Neural progenitor cell (in vitro differentiated cells): Measurements from ENCODE around the gene TINAGL1. TPM values are rescaled to one million over a fixed set of nuclear protein-coding genes. Genes with fewer than 3 reads are reported as not detected.
A peak's percentile ranks its signal among the peaks of the same experiment; 100 is the strongest.

ENCODE experiments used
- DNase-seq: peaks from one replicate; pipeline ENCODE4 v3.0.0-alpha.2; 2016; ENCODE audit warnings: low spot score
- H2AFZ ChIP-seq: fragments of 200-600 bp; sonication (generic); replicated peaks from 2 replicates; pipeline ENCODE4 v1.6.1; 2016; ENCODE audit warnings: antibody characterized with exemption
- H3F3A ChIP-seq: fragments of 200-600 bp; sonication (generic); 2 replicates; pipeline ENCODE4 v1.6.1; 2016; ENCODE audit warnings: antibody characterized with exemption, low read depth
- H3K27ac ChIP-seq: fragments of 200-600 bp; sonication (generic); 2 replicates; pipeline ENCODE4 v1.5.1; 2016; ENCODE audit warnings: mild to moderate bottlenecking
- H3K27me3 ChIP-seq: fragments of 200-600 bp; sonication (generic); 2 replicates; pipeline ENCODE4 v1.6.1; 2016; ENCODE audit warnings: mild to moderate bottlenecking, moderate library complexity
- H3K36me3 ChIP-seq: fragments of 200-600 bp; sonication (generic); 2 replicates; pipeline ENCODE4 v1.5.1; 2016
- H3K4me1 ChIP-seq: fragments of 200-600 bp; sonication (generic); 2 replicates; pipeline ENCODE4 v1.6.1; 2016; ENCODE audit warnings: mixed run types
- H3K4me2 ChIP-seq: fragments of 200-600 bp; sonication (generic); 2 replicates; pipeline ENCODE4 v1.6.1; 2016
- H3K4me3 ChIP-seq: fragments of 200-600 bp; sonication (generic); 2 replicates; pipeline ENCODE4 v1.5.1; 2016
- H3K79me2 ChIP-seq: fragments of 200-600 bp; sonication (generic); 2 replicates; pipeline ENCODE4 v1.6.1; 2016; ENCODE audit warnings: low read depth
- H3K9ac ChIP-seq: fragments of 200-600 bp; sonication (generic); 2 replicates; pipeline ENCODE4 v1.6.1; 2016
- H3K9me3 ChIP-seq: fragments of 200-600 bp; sonication (generic); 2 replicates; pipeline ENCODE4 v1.5.1; 2016; ENCODE audit warnings: low read depth
- H4K20me1 ChIP-seq: fragments of 200-600 bp; sonication (generic); 2 replicates; pipeline ENCODE4 v1.6.1; 2016; ENCODE audit warnings: low read depth
- H3K27ac Mint-ChIP-seq: 3 replicates; pipeline ENCODE4 v1.8.0; 2021; ENCODE audit warnings: mixed read lengths
- H3K27me3 Mint-ChIP-seq: 2 replicates; pipeline ENCODE4 v1.8.0; 2022; ENCODE audit warnings: low read depth, mild to moderate bottlenecking, inconsistent platforms, moderate library complexity, mixed read lengths; ENCODE audit not compliant: insufficient read depth
- H3K36me3 Mint-ChIP-seq: 3 replicates; pipeline ENCODE4 v1.8.0; 2021; ENCODE audit warnings: mixed read lengths
- H3K4me1 Mint-ChIP-seq: 3 replicates; pipeline ENCODE4 v1.8.0; 2021; ENCODE audit warnings: mixed read lengths
- H3K4me3 Mint-ChIP-seq: 3 replicates; pipeline ENCODE4 v1.8.0; 2021; ENCODE audit warnings: mild to moderate bottlenecking, moderate library complexity, mixed read lengths
- H3K9me3 Mint-ChIP-seq: 3 replicates; pipeline ENCODE4 v1.8.0; 2020; ENCODE audit warnings: mixed read lengths
- CTCF ChIP-seq: fragments of 200-600 bp; sonication (generic); IDR thresholded peaks from 2 replicates; pipeline ENCODE4 v1.5.1; 2017; ENCODE audit warnings: antibody characterized with exemption, mild to moderate bottlenecking
- EZH2 ChIP-seq: fragments of 200-600 bp; sonication (generic); IDR thresholded peaks from 2 replicates; pipeline ENCODE4 v1.6.1; 2017; ENCODE audit warnings: antibody characterized with exemption, mild to moderate bottlenecking, moderate library complexity
- EZH2phosphoT487 ChIP-seq: fragments of 200-600 bp; sonication (generic); IDR thresholded peaks from 2 replicates; pipeline ENCODE4 v1.6.1; 2017; ENCODE audit warnings: antibody characterized with exemption
- total RNA-seq: library from RNA; depleted of rRNA; stranded (reverse); fragments of >200 nt; gene quantifications from 2 replicates; pipeline ENCODE4 v1.2.3, GENCODE V29; 2015; ENCODE audit warnings: low replicate concordance

TINAGL1 gene
- total RNA-seq, result not detected in 2 replicates

DNA sequence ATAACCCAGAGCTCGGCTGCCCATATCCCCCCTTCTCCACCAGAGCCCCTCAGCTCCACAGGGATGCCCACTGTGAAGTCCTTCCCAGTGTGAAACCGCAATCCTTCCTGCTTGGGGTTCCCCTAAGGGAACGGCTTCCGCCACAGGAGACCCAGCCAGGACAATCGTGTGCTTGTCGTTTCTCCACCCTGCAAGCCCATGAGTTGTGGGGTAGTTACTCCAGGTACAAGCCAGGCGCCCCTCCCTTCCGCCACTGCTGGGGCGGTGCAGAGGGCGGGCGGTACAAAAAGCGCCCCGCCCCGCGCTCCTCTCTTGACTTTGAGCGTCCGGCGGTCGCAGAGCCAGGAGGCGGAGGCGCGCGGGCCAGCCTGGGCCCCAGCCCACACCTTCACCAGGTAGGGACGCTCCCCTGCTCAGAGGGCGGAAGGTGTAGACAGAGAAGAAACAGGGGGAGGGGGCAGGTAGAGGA is at the start of gene TINAGL1:
Gene TINAGL1 (plus strand): TSS at position 315 of the 469 bp plus-strand sequence. CDS start 634 bp downstream, outside the sequence.
- peak within 1 kb of the TSS; percentile 32 for H3K4me3 ChIP-seq
- Mint-ChIP-seq H3K9me3 (no peaks in the 10 kb centered on the region), H3K4me1 (peaks cover 13% of the 10 kb centered on the region), H3K4me3 (no peak within 1 kb of the TSS), H3K27me3 (peaks cover 4% of the 10 kb centered on the region), H3K36me3 (no peaks in the 10 kb centered on the region), H3K27ac (no peak within 1 kb of the TSS)
- TF ChIP-seq EZH2 (no peak), CTCF (no peak), EZH2phosphoT487 (no peak)
- DNase-seq, result peak; percentile 52
- H3K9ac ChIP-seq, result no peak within 1 kb of the TSS
- H3K4me2 ChIP-seq, result peak within 1 kb of the TSS; percentile 70
- H3K4me1 ChIP-seq, result peaks cover 10% of the 10 kb centered on the region
- no peaks in the 10 kb centered on the region for H4K20me1 ChIP-seq
- H2AFZ ChIP-seq, result peak within 1 kb of the TSS; percentile 85
- no peaks in the 10 kb centered on the region for H3K36me3 ChIP-seq
- H3K27ac ChIP-seq, result no peak within 1 kb of the TSS
- H3K9me3 ChIP-seq, result no peaks in the 10 kb centered on the region
- H3F3A ChIP-seq, result no peaks in the 10 kb centered on the region
- H3K27me3 ChIP-seq, result peaks cover 32% of the 10 kb centered on the region
- no peaks in the 10 kb centered on the region for H3K79me2 ChIP-seq

GRCh38 chr1:31529999-31530684 is 46.2 kb upstream of the TINAGL1 start:
- no peaks in the 10 kb centered on the region for H3K4me1 ChIP-seq
- no peak overlapping the region for H2AFZ ChIP-seq
- no peaks in the 10 kb centered on the region for H3K79me2 ChIP-seq
- no peak for DNase-seq
- H3K9me3 ChIP-seq, result no peaks in the 10 kb centered on the region
- H3F3A ChIP-seq, result no peaks in the 10 kb centered on the region
- no peak overlapping the region for H3K9ac ChIP-seq
- Mint-ChIP-seq H3K36me3 (no peaks in the 10 kb centered on the region), H3K9me3 (no peaks in the 10 kb centered on the region), H3K4me1 (no peaks in the 10 kb centered on the region), H3K27ac (no peak overlapping the region), H3K27me3 (no peaks in the 10 kb centered on the region), H3K4me3 (no peak overlapping the region)
- no peaks in the 10 kb centered on the region for H3K27me3 ChIP-seq
- H3K36me3 ChIP-seq, result no peaks in the 10 kb centered on the region
- no peak overlapping the region for H3K27ac ChIP-seq
- no peaks in the 10 kb centered on the region for H4K20me1 ChIP-seq
- no peak overlapping the region for H3K4me3 ChIP-seq
- H3K4me2 ChIP-seq, result no peak overlapping the region
- TF ChIP-seq EZH2 (no peak), EZH2phosphoT487 (no peak)

DNA sequence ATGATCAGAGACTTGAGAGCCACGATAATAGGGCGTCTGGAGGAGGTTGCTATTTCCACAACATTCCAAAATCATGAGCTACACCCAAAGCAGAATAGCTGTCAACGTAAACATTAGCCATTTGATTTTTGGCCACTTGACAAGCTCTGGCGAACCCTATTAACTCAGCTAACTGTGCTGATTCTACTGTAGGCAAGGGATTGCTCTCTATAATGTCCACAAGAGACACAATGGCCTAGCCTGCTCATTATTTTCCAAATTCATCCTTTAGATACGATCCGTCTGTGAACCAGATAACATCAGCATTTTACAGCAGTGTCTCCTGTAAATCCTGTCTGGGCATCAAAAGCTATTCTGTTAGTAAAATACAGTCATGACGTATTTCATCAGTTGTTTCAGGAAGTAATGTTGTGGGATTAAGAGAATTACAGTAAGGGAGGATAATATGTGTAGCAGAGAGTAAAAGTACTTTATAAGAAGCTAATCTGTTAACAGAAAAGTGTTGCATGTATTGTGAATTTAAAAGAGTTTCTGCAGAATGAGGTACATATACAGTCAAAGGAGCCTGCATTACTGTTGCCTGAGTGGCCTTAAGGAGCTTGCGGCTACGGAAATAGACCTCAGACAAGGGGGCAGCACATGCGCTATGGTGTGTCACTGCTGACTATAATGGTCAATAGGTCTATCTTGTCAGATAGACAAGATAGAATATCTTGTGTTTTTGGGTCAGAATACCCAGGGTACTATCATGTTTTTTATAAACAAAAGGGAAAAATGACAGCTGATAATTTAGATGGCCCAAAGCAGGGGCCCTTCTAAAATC is 44.9 kb upstream of the TINAGL1 start:
- H3K9me3 Mint-ChIP-seq, result no peaks in the 10 kb centered on the region
- Histone ChIP-seq H3K9me3 (no peaks in the 10 kb centered on the region), H3K4me3 (no peak overlapping the region), H4K20me1 (no peaks in the 10 kb centered on the region), H3K79me2 (no peaks in the 10 kb centered on the region), H3K36me3 (no peaks in the 10 kb centered on the region), H3K4me1 (no peaks in the 10 kb centered on the region), H3K9ac (no peak overlapping the region), H3K27ac (no peak overlapping the region), H3K27me3 (no peaks in the 10 kb centered on the region), H2AFZ (peak overlapping the region; percentile 12), H3K4me2 (no peak overlapping the region), H3F3A (no peaks in the 10 kb centered on the region)
- H3K27me3 Mint-ChIP-seq, result no peaks in the 10 kb centered on the region
- H3K36me3 Mint-ChIP-seq, result no peaks in the 10 kb centered on the region
- no peak overlapping the region for H3K27ac Mint-ChIP-seq
- DNase-seq, result no peak
- TF ChIP-seq EZH2phosphoT487 (no peak), EZH2 (no peak), CTCF (no peak)
- no peak overlapping the region for H3K4me3 Mint-ChIP-seq
- no peaks in the 10 kb centered on the region for H3K4me1 Mint-ChIP-seq
